ENCODE data around the gene PCSK4.

DNA sequence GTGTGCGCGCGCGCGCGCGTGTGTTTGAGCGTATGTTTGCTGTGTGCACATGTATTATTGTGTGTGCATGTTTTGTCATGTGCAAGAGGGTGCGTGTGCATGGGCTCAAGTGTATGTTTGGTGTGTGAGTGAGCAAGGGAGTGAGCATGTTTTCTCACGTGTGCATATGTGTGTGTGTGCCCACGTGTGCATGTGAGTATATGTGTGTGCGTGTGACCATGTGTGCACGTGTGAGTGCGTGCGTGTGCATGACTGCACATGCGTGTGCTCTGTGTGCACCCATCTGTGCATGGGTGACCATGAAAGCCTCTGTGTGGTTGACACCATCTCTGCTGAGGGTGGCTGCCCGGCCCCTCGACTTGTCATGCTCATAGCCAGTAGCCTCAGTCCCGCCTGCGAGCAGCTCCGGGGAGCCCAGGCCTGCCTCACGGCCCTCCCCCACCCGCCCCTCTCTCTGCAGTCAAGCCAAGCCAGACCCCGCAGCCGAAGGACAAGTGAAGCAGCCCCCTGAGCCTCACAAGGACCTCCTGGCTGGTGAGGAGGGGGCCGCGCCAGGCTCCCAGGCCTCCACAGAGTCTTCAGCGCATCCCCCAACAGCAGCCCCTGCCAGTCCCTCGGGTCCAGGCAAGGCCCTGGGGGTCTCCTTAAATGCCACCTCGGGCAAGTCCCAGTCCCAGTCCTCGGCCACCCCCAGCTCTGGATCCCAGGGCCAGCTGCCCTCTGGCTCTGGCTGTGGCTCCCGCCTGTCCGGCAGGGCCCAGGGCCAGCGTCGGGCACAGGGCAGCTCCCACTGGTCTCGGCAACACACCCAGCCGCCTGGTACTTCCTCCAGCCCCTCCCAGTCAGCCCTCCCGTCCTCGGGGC, 6.8 kb upstream of the PCSK4 start:
- TF ChIP-seq, protein P1, sequence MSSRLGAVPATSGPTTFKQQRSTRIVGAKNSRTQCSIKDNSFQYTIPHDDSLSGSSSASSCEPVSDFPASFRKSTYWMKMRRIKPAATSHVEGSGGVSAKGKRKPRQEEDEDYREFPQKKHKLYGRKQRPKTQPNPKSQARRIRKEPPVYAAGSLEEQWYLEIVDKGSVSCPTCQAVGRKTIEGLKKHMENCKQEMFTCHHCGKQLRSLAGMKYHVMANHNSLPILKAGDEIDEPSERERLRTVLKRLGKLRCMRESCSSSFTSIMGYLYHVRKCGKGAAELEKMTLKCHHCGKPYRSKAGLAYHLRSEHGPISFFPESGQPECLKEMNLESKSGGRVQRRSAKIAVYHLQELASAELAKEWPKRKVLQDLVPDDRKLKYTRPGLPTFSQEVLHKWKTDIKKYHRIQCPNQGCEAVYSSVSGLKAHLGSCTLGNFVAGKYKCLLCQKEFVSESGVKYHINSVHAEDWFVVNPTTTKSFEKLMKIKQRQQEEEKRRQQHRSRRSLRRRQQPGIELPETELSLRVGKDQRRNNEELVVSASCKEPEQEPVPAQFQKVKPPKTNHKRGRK (CRISPR knock-in tag; IDR thresholded peaks at IDR 0.05), result no peak
- TF ChIP-seq ELF1 (CRISPR knock-in tag; IDR thresholded peaks at IDR 0.05) (no peak), NFRKB (IDR thresholded peaks at IDR 0.05) (no peak), ZNF749 (CRISPR knock-in tag; IDR thresholded peaks at IDR 0.05; ENCODE audit: borderline replicate concordance) (no peak)
- TF ChIP-seq, protein P2, sequence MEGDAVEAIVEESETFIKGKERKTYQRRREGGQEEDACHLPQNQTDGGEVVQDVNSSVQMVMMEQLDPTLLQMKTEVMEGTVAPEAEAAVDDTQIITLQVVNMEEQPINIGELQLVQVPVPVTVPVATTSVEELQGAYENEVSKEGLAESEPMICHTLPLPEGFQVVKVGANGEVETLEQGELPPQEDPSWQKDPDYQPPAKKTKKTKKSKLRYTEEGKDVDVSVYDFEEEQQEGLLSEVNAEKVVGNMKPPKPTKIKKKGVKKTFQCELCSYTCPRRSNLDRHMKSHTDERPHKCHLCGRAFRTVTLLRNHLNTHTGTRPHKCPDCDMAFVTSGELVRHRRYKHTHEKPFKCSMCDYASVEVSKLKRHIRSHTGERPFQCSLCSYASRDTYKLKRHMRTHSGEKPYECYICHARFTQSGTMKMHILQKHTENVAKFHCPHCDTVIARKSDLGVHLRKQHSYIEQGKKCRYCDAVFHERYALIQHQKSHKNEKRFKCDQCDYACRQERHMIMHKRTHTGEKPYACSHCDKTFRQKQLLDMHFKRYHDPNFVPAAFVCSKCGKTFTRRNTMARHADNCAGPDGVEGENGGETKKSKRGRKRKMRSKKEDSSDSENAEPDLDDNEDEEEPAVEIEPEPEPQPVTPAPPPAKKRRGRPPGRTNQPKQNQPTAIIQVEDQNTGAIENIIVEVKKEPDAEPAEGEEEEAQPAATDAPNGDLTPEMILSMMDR (CRISPR knock-in tag; IDR thresholded peaks at IDR 0.05), result no peak

Data from HepG2 (cell line).